Esophagus muscularis mucosa (tissue), 2 donors: ENCODE measurements around the gene SESTD1.

Source experiments
- POLR2A ChIP-seq: fragments of 450-650 bp; IDR thresholded peaks from one replicate; pipeline ENCODE4 v1.6.1; 2017; ENCODE audit warnings: antibody characterized with exemption, moderate library complexity, mild to moderate bottlenecking, low read depth
- POLR2AphosphoS5 ChIP-seq, 2 donors: sonication (generic); formaldehyde crosslinking; IDR thresholded peaks; one replicate each; pipeline ENCODE4 v1.6.1; 2017; ENCODE audit warnings: antibody characterized with exemption in 2 of 2

- TF ChIP-seq POLR2A (no peak), POLR2AphosphoS5 (IDR thresholded peaks at IDR 0.05) (no peak)
Measured at GRCh38 chr2:179071810-179072355, 192.7 kb downstream of the SESTD1 start.
